Activated T-cell treated with anti-CD3 and anti-CD28 coated beads, Interleukin-2, amount 50 U/mL, for 24 hours (primary cell): ENCODE measurements around the gene SLC18B1.

Source experiments
- DNase-seq: peaks from one replicate; pipeline ENCODE4 v3.0.0-alpha.2; 2020
- H3K27ac Mint-ChIP-seq: 2 replicates; pipeline ENCODE4 v1.8.0; 2020; ENCODE audit warnings: mild to moderate bottlenecking, mixed read lengths
- H3K27me3 Mint-ChIP-seq: 2 replicates; pipeline ENCODE4 v1.8.0; 2020; ENCODE audit warnings: mixed read lengths
- H3K36me3 Mint-ChIP-seq: 2 replicates; pipeline ENCODE4 v1.8.0; 2020; ENCODE audit warnings: low read depth, mixed read lengths
- H3K4me1 Mint-ChIP-seq: 2 replicates; pipeline ENCODE4 v1.8.0; 2020; ENCODE audit warnings: low read depth, mixed read lengths
- H3K4me3 Mint-ChIP-seq: 2 replicates; pipeline ENCODE4 v1.8.0; 2020; ENCODE audit warnings: mild to moderate bottlenecking, moderate library complexity, mixed read lengths
- H3K9me3 Mint-ChIP-seq: 2 replicates; pipeline ENCODE4 v1.8.0; 2020; ENCODE audit warnings: mixed read lengths

SLC18B1 gene

DNA sequence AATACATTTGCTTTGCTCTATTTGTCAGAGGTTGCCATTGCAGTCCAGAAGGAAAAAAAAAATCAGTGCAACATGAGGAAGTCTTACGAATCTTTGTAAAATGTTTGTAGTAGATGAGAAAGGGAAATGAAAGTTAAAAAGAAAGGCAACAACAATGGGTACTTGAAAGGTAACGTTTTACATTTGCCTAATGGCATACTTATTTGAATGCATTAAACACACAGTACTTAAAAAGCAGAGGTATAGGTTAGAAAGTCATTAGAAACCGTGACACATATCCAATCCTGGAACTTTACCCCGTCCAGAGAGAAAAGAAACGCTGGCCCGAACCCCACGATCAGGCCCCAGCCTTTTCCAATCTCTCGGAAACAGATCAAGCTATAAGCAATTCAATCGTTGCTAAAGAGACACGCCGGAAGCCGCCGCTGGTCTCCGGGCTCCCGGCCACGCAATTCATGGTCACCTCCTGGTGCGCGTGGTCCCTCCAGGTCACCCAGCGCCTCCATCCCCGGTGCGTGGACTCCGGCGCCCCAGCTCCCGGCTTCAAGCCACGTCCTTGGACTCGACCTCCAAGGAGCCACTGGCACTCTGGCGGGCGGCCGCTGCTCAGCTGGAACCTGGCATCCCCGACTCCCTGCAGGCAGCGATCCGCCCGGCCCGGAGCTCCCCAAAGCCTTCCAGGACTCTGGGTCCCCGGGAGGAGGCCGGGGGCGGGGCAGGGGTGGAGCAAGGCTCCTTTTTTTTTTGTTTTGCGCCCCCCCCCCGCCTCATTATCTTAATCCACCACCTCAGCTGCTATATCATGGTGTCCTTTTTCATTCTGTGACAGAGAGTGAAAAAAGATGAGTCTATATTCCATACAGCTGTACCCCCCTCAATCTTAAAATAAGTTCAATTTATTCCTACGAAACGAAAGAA, at the start of gene SLC18B1:
Gene SLC18B1, minus strand, starts transcription at position 687 of the 918 bp plus-strand sequence. Its CDS starts 181 bp downstream, at position 506.
- Mint-ChIP-seq H3K27me3 (no peaks in the 10 kb centered on the region), H3K4me1 (peaks cover 32% of the 10 kb centered on the region), H3K36me3 (peaks cover 28% of the 10 kb centered on the region), H3K9me3 (no peaks in the 10 kb centered on the region), H3K27ac (peak within 1 kb of the TSS; percentile 71), H3K4me3 (no peak within 1 kb of the TSS)
- peak; percentile 78 for DNase-seq

DNA sequence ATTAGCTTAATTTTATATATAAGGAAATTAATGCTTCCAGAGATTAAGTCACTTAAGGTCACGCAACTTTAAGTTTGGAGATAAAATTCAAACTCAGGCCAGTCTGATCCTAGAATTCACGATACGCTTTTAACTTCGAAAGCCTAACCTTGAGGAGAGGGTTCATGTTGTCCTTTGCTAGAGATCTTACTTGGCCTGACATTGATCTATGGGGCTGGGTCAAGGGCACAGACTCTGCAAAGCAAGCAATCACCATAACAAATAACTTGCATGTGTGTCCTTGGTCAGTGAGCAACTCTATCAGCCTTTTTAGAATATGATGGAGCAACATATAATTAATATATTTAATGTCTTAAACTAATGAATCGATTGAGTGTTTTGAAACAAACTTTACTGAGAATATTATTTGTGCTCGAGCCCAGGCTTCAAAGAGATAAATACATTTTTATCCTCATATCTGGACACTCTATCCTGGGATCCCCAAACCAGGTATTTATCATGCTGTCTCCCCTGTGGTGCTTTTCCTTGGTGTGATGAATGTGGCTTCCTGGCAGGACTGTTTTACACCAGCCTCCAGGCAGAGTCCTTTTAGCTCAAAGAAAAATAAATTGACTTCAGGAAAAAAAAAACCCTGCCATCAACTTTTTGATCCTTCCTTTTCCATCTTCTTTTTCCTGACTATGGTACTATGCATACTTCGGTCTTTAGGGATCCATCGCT, 45.0 kb upstream of the SLC18B1 start:
- no peaks in the 10 kb centered on the region for H3K4me1 Mint-ChIP-seq
- no peaks in the 10 kb centered on the region for H3K9me3 Mint-ChIP-seq
- H3K4me3 Mint-ChIP-seq = no peak overlapping the region
- no peaks in the 10 kb centered on the region for H3K36me3 Mint-ChIP-seq
- H3K27ac Mint-ChIP-seq = no peak overlapping the region
- H3K27me3 Mint-ChIP-seq = peaks cover 8% of the 10 kb centered on the region
- no peak for DNase-seq

DNA sequence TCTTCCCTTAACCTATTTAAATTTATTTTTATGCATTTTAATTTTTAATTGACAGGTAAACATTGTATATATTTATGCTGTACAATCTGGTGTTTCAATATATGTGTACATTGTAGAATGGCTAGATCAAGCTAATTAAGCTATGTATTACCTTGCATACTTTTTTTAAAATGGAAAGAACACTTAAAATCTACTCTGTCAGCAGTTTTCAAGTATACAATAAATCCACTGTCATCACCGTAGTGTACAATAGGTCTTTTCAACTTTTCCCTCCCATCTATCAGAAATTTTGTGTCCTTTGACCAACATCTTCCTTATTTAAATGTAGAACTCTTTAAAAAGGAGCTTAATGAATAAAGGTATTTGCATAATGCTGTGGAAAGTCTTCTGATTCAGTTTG, 43.5 kb upstream of the SLC18B1 start:
- H3K4me1 Mint-ChIP-seq = no peaks in the 10 kb centered on the region
- H3K27ac Mint-ChIP-seq = no peak overlapping the region
- no peaks in the 10 kb centered on the region for H3K9me3 Mint-ChIP-seq
- H3K27me3 Mint-ChIP-seq = peaks cover 6% of the 10 kb centered on the region
- DNase-seq = no peak
- no peak overlapping the region for H3K4me3 Mint-ChIP-seq
- H3K36me3 Mint-ChIP-seq = no peaks in the 10 kb centered on the region

DNA sequence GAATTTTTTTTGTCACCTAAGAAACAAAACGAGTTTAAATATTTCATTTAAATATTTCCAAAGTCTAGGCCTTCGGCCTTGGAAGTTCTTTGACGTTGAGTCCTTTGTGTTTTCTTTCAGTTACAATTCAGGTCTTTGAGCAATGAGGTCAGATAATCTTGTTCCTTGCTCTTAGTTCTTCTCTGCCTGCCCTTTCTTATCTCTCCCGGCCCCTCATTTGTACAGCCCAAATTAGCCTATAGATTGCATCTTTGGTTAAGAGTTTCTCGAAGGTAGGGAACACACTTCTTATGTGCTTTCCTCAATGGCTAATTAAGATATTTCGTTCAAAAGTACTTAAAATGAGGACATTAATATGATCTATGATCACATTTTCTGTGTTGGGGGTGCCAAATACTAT, 34.5 kb upstream of the SLC18B1 start:
- H3K27ac Mint-ChIP-seq = no peak overlapping the region
- no peaks in the 10 kb centered on the region for H3K4me1 Mint-ChIP-seq
- H3K4me3 Mint-ChIP-seq = no peak overlapping the region
- no peaks in the 10 kb centered on the region for H3K9me3 Mint-ChIP-seq
- H3K27me3 Mint-ChIP-seq = no peaks in the 10 kb centered on the region
- no peak for DNase-seq
- no peaks in the 10 kb centered on the region for H3K36me3 Mint-ChIP-seq

DNA sequence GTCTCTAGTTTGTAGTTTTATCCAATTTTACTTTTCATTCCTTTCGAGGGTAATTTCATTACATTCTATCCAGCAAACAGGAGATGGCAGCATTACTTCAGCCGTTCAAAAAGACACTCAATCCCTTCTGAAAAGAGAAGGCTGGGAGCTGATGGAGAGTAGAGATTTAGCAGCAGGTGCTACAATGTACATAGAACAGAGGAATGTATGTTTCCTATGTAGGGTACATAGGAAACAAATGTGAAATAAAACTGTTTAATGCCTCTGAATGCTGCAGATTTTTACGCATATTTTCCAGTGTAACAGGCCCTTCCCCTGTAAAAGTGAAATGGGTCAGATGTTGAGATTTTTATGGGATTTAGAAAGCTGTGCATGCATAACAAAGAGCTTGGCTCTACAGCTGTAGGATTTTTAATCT, 31.9 kb upstream of the SLC18B1 start:
- H3K36me3 Mint-ChIP-seq = no peaks in the 10 kb centered on the region
- no peaks in the 10 kb centered on the region for H3K9me3 Mint-ChIP-seq
- H3K27ac Mint-ChIP-seq = no peak overlapping the region
- H3K4me1 Mint-ChIP-seq = no peaks in the 10 kb centered on the region
- H3K4me3 Mint-ChIP-seq = no peak overlapping the region
- no peak for DNase-seq
- no peaks in the 10 kb centered on the region for H3K27me3 Mint-ChIP-seq

DNA sequence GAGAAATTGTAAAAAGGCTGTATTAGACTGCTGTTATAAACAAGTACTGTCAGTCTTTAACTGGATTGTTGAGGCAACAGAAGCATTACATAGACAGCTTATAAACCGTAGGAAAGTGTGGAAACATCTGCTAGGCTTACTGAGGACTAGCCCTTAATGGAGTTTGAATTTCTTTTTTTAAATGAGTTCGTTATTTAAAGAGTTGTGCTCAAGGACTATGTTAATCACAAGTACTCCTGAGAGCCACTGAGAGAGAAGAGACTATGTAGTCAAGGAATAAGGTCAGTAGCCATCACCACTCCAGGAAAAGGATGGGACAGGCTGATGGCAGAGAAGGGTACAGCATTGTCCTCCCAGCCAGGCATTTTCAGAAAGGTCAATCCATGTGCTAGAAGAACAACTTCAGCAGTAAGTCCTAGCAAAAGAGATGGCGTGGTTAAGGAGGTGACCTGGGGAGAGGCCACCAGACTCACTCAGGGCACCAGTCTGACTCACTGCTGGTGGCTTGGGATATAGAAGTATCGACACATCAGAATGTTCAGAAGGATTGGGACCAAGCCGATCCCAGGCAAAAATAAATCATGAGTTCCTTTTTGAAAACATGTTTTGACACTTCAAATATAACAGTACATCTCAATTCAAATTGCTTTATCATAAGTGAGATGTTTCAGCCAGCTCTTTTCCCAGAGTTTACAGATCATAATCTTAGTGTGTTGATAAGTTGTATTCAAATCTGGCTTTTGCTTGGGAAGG, 22.4 kb upstream of the SLC18B1 start:
- H3K27ac Mint-ChIP-seq = peak overlapping the region; percentile 99

DNA sequence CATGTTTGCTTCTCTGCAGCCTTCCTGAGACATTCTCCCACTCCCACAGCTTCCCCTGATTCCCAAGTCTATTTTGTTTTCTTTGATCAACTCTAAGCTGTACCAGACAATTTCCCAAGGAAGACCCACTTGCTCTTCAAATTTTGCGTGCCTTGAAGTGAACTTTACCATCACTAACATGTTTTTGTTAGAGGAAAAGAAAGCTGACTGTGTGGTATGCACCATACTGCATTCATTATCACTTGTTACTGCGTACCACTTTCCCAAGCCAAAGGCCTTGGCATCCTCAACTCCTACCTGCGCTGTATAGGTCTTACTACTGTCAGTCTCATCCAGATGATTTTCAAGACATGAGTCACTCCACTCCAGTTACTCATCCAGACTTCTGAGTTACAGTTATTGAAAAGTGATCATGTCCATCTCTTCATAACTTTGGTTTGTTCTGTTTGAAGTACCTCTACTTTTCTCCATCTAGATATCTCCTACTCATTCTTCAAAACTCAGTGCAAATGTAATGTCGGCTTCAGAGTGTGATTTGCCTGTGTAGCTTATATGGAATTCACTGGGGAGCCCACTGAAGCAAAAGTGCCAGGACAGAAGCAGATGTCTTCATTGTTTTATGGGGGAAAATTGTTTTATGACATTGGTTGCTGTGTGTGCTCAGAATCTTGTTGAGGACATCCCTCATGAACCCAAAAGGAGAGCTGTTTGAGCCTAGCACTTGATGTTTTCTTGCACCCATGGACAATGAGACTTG, 21.1 kb upstream of the SLC18B1 start:
- H3K4me1 Mint-ChIP-seq = peaks cover 53% of the 10 kb centered on the region
- no peaks in the 10 kb centered on the region for H3K9me3 Mint-ChIP-seq
- DNase-seq = no peak
- H3K4me3 Mint-ChIP-seq = peak overlapping the region; percentile 99
- no peaks in the 10 kb centered on the region for H3K27me3 Mint-ChIP-seq
- peak overlapping the region; percentile 99 for H3K27ac Mint-ChIP-seq
- H3K36me3 Mint-ChIP-seq = peaks cover 54% of the 10 kb centered on the region

More for the DNA sequence above, 22.4 kb upstream of the SLC18B1 start:
- H3K27me3 Mint-ChIP-seq = no peaks in the 10 kb centered on the region
- H3K4me1 Mint-ChIP-seq = peaks cover 53% of the 10 kb centered on the region
- no peaks in the 10 kb centered on the region for H3K9me3 Mint-ChIP-seq
- H3K4me3 Mint-ChIP-seq = peak overlapping the region; percentile 29
- peaks cover 41% of the 10 kb centered on the region for H3K36me3 Mint-ChIP-seq
- DNase-seq = peak; percentile 46

DNA sequence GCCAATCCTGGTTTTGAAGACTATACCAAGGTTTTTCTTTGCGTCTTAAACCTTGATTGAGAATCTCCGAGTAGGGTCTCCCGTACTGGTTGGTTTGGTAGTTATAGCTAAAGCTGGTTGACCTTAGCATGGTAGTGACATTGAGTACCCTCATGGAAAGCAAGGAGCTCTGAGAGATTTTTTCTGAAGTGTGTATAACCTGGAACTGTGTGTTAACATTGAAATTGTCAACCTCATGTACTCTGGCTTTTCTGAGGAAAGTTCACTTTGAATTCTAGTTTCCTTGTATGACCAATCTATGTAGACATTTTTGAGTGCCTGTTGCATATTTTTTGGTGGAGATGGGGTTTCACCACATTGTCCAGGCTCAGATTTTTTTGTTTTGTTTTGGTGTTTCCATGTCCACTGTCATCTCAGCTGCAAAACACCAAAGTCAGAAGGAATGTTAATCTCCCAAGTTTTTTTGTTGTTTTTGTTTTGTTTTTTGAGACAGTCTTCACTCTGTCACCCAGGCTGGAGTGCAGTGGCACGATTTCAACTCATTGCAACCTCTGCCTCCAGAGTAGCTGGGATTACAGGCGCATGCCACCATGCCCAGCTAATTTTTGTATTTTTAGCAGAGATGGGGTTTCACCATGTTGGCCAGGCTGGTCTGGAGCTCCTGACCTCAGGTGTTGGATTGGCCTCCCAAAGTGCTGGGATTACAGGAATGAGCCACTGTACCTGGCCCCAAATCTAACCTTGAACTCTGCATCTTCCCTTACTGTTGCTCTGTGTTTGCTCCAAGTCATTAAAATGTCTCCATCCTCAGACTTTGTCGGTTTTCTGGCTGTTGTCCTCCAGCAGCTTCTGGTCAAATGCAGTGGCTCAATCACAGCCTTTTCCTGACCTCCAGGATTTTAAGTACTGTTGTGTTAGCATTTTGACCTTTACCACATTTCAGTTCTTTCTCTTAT, 20.2 kb upstream of the SLC18B1 start:
- Mint-ChIP-seq H3K27ac (peak overlapping the region; percentile 99), H3K4me3 (peak overlapping the region; percentile 99), H3K4me1 (peaks cover 49% of the 10 kb centered on the region), H3K27me3 (no peaks in the 10 kb centered on the region), H3K36me3 (peaks cover 63% of the 10 kb centered on the region), H3K9me3 (no peaks in the 10 kb centered on the region)
- peak; percentile 59 for DNase-seq

DNA sequence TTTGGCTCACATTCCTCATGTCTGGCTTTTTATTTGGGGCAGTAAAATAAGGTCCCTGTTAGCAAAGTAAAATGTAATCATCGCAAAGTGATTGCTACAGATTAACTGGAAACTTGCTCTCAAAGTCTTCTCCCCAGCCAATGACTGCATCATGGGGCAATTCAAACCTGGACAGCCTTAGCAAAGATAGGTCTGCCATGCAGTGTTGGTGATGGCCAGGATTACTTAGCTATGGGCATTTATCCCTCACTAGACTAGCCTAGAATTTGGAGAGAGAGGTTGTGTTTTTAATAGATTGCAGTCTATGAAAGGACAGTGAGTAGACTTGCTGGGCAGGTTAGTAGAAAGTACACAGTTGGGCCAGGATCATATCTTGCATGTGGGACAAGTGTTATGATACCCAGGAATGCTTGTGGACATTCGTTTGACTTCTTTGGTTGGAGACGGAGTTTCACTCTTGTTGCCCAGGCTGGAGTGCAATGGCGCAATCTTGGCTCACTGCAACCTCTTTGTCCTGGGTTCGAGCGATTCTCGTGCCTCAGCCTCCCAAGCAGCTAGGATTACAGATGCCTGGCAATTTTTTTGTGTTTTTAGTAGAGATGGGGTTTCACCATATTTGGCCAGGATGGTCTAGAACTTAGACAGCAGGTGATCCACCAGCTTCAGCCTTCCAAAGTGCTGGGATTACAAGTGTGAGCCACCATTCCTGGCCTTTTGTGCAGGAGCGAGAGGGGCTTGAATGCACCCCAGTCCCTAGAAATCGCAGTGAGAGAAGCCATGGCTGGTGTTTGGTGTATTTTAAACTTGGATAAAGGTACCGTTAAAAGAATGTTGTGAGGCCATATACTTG, 19.3 kb upstream of the SLC18B1 start:
- H3K4me1 Mint-ChIP-seq = peaks cover 53% of the 10 kb centered on the region
- peaks cover 71% of the 10 kb centered on the region for H3K36me3 Mint-ChIP-seq
- H3K27ac Mint-ChIP-seq = peak overlapping the region; percentile 99
- H3K4me3 Mint-ChIP-seq = peak overlapping the region; percentile 99
- DNase-seq = peak; percentile 38
- H3K9me3 Mint-ChIP-seq = no peaks in the 10 kb centered on the region
- H3K27me3 Mint-ChIP-seq = no peaks in the 10 kb centered on the region

DNA sequence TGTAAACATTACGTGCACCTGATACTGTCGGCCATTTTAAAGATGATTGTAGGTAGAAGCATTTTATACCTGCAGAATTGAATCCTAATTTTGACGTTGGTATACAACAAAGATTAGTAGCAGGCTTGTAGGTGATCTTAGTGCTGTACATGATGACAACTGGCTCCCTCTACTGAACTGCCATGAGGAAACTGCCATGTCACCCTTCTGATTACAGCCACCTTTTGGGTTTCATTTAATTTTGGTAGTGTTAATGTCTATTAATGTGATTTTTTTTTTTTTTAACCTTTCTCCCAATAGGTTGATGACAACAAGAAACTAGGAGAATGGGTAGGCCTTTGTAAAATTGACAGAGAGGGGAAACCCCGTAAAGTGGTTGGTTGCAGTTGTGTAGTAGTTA, 18.2 kb upstream of the SLC18B1 start:
- Mint-ChIP-seq H3K36me3 (peaks cover 71% of the 10 kb centered on the region), H3K4me3 (peak overlapping the region; percentile 99), H3K27ac (peak overlapping the region; percentile 99), H3K9me3 (no peaks in the 10 kb centered on the region), H3K27me3 (no peaks in the 10 kb centered on the region), H3K4me1 (peaks cover 59% of the 10 kb centered on the region)
- DNase-seq = no peak

DNA sequence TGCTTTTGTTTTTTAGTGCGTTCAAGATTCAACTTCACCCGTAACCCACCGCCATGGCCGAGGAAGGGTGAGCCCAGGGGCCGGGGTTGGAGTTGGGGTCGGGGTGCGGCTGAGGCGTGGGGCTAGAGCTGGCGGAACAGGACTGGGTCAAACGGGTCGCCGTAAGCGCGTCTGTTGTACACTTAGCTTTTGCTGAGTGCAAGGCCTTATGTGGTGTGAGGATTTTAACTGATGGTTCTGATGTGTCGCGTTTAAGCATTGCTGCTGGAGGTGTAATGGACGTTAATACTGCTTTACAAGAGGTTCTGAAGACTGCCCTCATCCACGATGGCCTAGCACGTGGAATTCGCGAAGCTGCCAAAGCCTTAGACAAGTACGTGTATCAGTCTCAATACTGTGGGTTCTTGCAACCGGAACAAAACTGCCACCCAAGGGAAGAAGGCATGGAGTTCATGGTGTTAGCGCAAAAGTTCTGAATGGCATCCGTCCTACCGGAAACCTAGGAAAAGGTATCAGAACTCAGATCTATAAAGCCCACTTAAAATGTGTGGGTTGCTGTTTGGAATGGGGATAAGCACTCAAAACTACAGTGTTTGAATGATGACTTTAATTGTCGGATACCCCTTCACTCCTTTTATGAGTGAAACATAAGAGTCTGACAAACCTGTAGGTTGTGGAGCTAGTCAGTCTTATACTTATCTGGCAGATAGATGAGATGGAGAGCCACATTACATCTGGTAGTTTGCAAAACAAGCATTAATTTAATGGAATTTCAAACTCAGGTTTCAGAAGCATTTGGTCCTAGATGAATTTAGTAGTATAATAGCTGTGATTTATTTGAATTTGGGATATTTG, 16.5 kb upstream of the SLC18B1 start:
- peak overlapping the region; percentile 99 for H3K27ac Mint-ChIP-seq
- H3K9me3 Mint-ChIP-seq = no peaks in the 10 kb centered on the region
- H3K27me3 Mint-ChIP-seq = no peaks in the 10 kb centered on the region
- peaks cover 71% of the 10 kb centered on the region for H3K36me3 Mint-ChIP-seq
- peaks cover 51% of the 10 kb centered on the region for H3K4me1 Mint-ChIP-seq
- DNase-seq = no peak
- peak overlapping the region; percentile 99 for H3K4me3 Mint-ChIP-seq
